Sigmoid colon (tissue), 4 donors: ENCODE results near the gene ACRBP.

Experiments used
- CTCF ChIP-seq, 4 experiments: fragments of 450-650 bp in 3 of 4; fragments of 200-600 bp in 1 of 4; IDR thresholded peaks; one replicate each; pipeline ENCODE4 v1.5.1; 2016 to 2019; ENCODE audit warnings: antibody characterized with exemption in 4 of 4, mild to moderate bottlenecking in 3 of 4, moderate library complexity in 2 of 4
- POLR2A ChIP-seq, 2 donors: fragments of 450-650 bp; IDR thresholded peaks; one replicate each; pipeline ENCODE4 v1.6.1; 2016; ENCODE audit warnings: antibody characterized with exemption in 2 of 2, mild to moderate bottlenecking in 2 of 2, moderate library complexity in 2 of 2
- POLR2AphosphoS5 ChIP-seq, 4 donors: sonication (generic); formaldehyde crosslinking; IDR thresholded peaks; one replicate each; pipeline ENCODE4 v1.6.1; 2017; ENCODE audit warnings: antibody characterized with exemption in 4 of 4

- no peak for TF ChIP-seq POLR2A (IDR thresholded peaks at IDR 0.05)
- no peak for TF ChIP-seq CTCF (IDR thresholded peaks at IDR 0.05)
- no peak for TF ChIP-seq POLR2AphosphoS5 (IDR thresholded peaks at IDR 0.05)
Measured at GRCh38 chr12:6604259-6605029, 42.8 kb downstream of the ACRBP start.
